ENCODE data around the gene MRPL4.

DNA sequence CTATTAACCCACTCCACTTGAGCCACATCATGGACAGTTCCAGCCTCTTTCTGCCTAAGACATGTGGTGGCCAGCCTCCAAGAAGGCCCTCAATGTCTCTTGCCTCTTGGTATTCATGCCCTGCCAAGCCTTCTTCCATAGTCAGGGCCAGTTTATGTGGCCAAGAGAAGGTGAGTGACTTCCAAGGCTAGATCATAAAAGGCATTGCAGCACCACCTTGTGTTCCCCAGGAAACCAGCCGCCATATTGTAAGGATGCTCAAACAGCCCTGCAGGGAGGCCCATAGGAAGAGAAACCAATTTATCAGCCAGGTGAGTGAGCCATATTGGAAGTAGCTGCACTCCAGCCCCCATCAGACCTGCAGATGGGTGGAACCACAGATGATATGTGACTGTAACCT is 45.0 kb upstream of the MRPL4 start:
- no peak for TF ChIP-seq POLR2AphosphoS5 (IDR thresholded peaks at IDR 0.05; ENCODE audit: borderline replicate concordance, low read depth, low read length)
- TF ChIP-seq EZH2 (IDR thresholded peaks at IDR 0.05), result no peak
- no peak for TF ChIP-seq FOXP2 (optimal IDR thresholded peaks at IDR 0.05; ENCODE audit: control extremely low read depth, extremely low read length, insufficient read depth)
